Gastroesophageal sphincter (tissue), 3 donors: Measurements from ENCODE around the gene LMF1.

Experiments used
- EP300 ChIP-seq: sonication (generic); formaldehyde crosslinking; IDR thresholded peaks from one replicate; pipeline ENCODE4 v1.6.1; 2017; ENCODE audit warnings: antibody characterized with exemption, mild to moderate bottlenecking
- POLR2A ChIP-seq, 2 donors: fragments of 450-650 bp; IDR thresholded peaks; one replicate each; pipeline ENCODE4 v1.6.1; 2017; ENCODE audit warnings: antibody characterized with exemption in 2 of 2, mild to moderate bottlenecking in 2 of 2, moderate library complexity in 1 of 2
- POLR2AphosphoS5 ChIP-seq: sonication (generic); formaldehyde crosslinking; IDR thresholded peaks from one replicate; pipeline ENCODE4 v1.6.1; 2017; ENCODE audit warnings: antibody characterized with exemption
- TF ChIP-seq, protein P1 (sequence below), 4 experiments: fragments of 200-600 bp in 2 of 4; fragments of 450-650 bp in 2 of 4; sonication (generic) in 1 of 4; IDR thresholded peaks; one replicate each; pipeline ENCODE4 v1.5.1; 2017 to 2019; ENCODE audit warnings: antibody characterized with exemption in 4 of 4, mild to moderate bottlenecking in 2 of 4, moderate library complexity in 2 of 4

DNA sequence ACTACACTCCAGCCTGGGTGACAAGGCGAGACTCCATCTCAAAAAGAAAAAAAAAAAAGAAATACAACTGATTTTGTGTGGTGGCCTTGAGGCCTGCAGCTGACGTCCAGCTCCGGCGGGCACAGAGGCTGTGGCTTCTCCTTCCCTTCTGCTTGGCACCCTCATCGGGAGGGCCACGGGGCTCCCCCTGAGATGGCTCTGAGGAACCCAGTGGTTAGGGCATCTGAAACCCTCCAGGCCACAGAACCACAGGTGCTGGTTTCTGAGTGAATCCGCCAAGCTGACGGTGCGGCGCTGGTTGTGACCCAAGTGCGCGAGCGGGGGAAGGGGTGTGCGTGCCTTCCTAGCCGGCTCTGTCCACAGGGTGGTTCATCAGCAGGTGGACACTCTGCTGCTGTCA, 63.4 kb downstream of the LMF1 start:
- TF ChIP-seq, protein P1, sequence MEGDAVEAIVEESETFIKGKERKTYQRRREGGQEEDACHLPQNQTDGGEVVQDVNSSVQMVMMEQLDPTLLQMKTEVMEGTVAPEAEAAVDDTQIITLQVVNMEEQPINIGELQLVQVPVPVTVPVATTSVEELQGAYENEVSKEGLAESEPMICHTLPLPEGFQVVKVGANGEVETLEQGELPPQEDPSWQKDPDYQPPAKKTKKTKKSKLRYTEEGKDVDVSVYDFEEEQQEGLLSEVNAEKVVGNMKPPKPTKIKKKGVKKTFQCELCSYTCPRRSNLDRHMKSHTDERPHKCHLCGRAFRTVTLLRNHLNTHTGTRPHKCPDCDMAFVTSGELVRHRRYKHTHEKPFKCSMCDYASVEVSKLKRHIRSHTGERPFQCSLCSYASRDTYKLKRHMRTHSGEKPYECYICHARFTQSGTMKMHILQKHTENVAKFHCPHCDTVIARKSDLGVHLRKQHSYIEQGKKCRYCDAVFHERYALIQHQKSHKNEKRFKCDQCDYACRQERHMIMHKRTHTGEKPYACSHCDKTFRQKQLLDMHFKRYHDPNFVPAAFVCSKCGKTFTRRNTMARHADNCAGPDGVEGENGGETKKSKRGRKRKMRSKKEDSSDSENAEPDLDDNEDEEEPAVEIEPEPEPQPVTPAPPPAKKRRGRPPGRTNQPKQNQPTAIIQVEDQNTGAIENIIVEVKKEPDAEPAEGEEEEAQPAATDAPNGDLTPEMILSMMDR (IDR thresholded peaks at IDR 0.05) = no peak
- TF ChIP-seq POLR2A (IDR thresholded peaks at IDR 0.05) (no peak), POLR2AphosphoS5 (no peak), EP300 (no peak)
